HG02938 (cell line): ENCODE data around the gene C1QTNF8.

Source experiments
- ATAC-seq: cut with Tn5 transposase; IDR thresholded peaks from one replicate; pipeline ENCODE4 v1.9.1; 2021; ENCODE audit warnings: mild to moderate bottlenecking, moderate library complexity; ENCODE audit not compliant: unreplicated experiment

The C1QTNF8 gene

GRCh38 chr16:1080801-1081733 is 15.0 kb downstream of the C1QTNF8 start:
- ATAC-seq = no peak

GRCh38 chr16:1079786-1080525 is 16.1 kb downstream of the C1QTNF8 start:
- no peak for ATAC-seq

DNA sequence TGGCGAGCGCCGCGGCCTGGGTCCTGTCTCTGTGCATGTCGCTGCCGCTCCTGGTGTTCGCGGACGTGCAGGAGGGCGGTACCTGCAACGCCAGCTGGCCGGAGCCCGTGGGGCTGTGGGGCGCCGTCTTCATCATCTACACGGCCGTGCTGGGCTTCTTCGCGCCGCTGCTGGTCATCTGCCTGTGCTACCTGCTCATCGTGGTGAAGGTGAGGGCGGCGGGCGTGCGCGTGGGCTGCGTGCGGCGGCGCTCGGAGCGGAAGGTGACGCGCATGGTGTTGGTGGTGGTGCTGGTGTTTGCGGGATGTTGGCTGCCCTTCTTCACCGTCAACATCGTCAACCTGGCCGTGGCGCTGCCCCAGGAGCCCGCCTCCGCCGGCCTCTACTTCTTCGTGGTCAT is 16.7 kb downstream of the C1QTNF8 start:
- no peak for ATAC-seq

DNA sequence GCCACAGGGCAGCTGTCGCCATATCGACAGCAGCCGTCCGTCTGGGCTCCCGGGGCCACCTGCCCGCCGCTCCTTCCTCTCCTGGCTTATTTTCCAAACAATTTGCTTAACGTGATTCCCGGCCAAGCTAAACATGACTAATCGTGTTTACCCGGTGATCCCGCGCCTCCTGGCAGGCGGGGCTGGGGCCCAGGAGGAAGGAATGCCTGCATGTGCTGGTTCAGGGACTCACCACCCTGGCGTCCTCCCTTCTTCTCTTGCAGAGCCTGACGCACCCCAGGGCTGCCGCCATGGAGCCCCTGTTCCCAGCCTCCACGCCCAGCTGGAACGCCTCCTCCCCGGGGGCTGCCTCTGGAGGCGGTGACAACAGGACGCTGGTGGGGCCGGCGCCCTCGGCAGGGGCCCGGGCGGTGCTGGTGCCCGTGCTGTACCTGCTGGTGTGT is 17.4 kb downstream of the C1QTNF8 start:
- no peak for ATAC-seq

GRCh38 chr16:1077877-1078578 is 18.0 kb downstream of the C1QTNF8 start:
- ATAC-seq = no peak

DNA sequence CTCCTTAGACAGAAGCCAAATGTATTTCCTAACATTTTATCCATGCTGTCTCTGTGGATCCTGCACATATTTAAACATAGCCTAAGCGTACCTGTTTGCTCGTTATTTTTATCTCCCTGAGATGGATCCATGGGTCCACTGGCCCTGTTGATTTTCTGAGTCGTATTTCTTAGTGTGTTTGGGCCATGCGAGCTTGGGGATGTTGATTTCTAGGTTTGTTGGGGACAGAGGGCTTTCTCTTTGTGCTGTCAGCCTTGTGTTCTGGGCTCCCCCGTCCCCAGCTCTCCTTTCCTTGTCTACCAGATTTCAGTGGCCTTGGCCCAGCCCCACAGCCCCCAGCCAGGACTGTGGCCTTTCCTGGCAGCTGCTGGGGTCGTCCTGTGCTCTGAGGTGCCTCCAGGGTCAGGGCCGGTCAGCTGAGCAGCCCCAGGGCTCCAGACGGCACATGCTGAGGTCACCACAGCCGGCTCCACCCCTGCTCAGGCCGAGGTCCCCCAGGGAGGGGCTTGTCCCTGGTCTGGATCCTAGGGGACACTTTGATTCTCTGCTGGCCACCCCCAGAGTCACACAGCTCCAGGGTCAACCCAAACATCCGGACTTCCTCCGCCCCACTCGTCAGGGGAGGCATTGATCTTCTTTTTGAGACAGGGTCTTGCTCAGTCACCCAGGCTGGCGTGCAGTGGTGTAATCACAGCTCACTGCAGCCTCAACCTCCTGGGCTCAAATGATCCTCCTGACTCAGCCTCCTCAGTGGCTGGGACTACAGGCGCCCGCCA is 19.1 kb downstream of the C1QTNF8 start:
- ATAC-seq = no peak

DNA sequence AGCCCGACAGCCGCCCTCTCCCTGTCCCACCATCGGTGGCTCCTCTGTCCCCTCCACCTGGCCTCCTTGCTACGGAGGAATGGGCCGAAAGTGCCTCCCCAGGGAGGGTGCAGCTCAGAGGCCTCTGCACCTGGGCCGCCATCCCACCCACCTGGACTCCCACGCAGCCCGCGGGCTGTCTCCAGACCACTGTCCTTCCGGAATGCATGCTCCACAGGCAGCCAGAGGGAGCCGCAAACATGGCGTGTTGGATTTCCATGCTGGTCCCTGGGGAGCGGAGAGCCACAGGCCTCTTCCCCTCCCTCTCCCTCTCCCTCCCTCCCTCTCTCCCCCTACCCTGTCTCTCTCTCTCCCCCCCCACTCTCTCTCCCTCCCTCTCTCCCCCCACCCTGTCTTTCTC is 20.5 kb downstream of the C1QTNF8 start:
- ATAC-seq = no peak

DNA sequence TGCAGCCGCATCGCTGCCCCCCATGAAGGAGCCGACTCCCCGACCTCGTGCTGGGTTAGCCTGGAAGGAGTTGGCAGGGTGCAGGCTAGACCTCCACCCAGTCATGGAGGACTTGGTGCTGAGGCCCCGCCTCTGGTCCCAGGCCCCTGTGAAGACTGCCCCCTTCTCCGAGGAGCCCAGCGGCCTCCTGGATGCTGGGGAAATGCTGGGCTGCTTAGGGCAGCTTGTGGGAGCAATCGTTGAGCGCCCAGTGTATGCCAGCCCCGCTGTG is 21.7 kb downstream of the C1QTNF8 start:
- no peak for ATAC-seq

- ATAC-seq = no peak
Measured at GRCh38 chr16:1073566-1074378, 22.3 kb downstream of the C1QTNF8 start.

DNA sequence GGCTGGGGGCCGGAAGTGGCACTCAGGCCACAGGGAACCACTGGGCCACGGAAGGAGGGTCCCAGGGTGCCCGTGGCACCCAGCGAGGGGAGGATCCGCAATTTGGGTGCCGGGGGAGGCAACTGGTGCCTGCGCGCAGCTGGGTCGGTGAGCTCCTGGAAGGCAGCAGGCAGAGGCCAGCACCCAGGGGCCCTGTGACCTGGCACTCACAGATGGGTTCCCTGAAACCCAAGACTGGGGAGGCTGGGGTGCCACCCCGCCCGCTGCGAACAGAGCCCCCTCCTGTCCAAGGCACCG is 22.8 kb downstream of the C1QTNF8 start:
- ATAC-seq = no peak

- no peak for ATAC-seq
Measured at GRCh38 chr16:1072526-1073261, 23.4 kb downstream of the C1QTNF8 start, which contains the start of gene SSTR5. Gene SSTR5, plus strand, starts transcription at chr16:1072747. Its CDS starts 6,122 bp downstream, at chr16:1078869.

GRCh38 chr16:1071561-1072225 is 24.4 kb downstream of the C1QTNF8 start:
- no peak for ATAC-seq

GRCh38 chr16:1070864-1071408 is 25.1 kb downstream of the C1QTNF8 start:
- ATAC-seq = no peak

GRCh38 chr16:1070084-1070863 is 25.8 kb downstream of the C1QTNF8 start:
- ATAC-seq = no peak

GRCh38 chr16:1069154-1069553 is 26.9 kb downstream of the C1QTNF8 start:
- no peak for ATAC-seq

GRCh38 chr16:1068451-1068850 is 27.6 kb downstream of the C1QTNF8 start:
- no peak for ATAC-seq

- no peak for ATAC-seq
Measured at GRCh38 chr16:1067629-1068028, 28.4 kb downstream of the C1QTNF8 start.
